Measurements from ENCODE around the gene TAS2R14. TPM values are rescaled to one million over a fixed set of nuclear protein-coding genes. Genes with fewer than 3 reads are reported as not detected.

Gene TAS2R14
- polyA plus RNA-seq, 2 of the 4 experiments (the other 2 are of a cell fraction): 0.80 to 4.1 TPM

DNA sequence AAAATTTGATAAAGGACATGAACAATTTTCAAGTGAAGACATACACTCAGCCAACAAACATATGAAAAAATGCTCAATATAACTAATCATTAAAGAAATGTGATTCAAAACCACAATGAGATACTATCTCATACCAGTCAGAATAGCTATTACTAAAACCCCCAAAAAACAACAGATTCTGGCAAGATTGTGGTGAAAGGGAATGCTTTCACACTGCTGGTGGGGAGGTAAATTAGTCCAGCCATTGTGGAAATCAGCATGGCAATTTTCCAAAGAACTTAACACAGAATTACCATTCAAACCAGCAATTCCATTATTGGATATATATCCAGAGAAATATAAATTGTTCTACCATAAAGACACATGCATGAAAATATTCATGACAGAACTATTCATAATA lies 18.7 kb upstream of the TAS2R14 start (continued):
- no peak for TF ChIP-seq REST (IDR thresholded peaks at IDR 0.05)
- TF ChIP-seq HES2 (IDR thresholded peaks at IDR 0.05): no peak
- no peak for TF ChIP-seq PHF8 (IDR thresholded peaks at IDR 0.05; ENCODE audit: borderline replicate concordance, low read depth)
- TF ChIP-seq CBX2 (IDR thresholded peaks at IDR 0.05; ENCODE audit: borderline replicate concordance, low read depth): no peak
- TF ChIP-seq JUN (IDR thresholded peaks at IDR 0.05): no peak
- TF ChIP-seq ELK1 (IDR thresholded peaks at IDR 0.05; ENCODE audit: low read depth, low read length): no peak
- TF ChIP-seq RFX5 (IDR thresholded peaks at IDR 0.05): no peak
- no peak for TF ChIP-seq TFCP2L1 (CRISPR knock-in tag; IDR thresholded peaks at IDR 0.05)
- no peak for TF ChIP-seq POLR2AphosphoS2 (conservative IDR thresholded peaks at IDR 0.05; ENCODE audit: low read length)

- TF ChIP-seq FOSL2 (IDR thresholded peaks at IDR 0.05) (no peak), FOSL2 (CRISPR knock-in tag; IDR thresholded peaks at IDR 0.05) (no peak), HES2 (IDR thresholded peaks at IDR 0.05) (no peak), NR3C1 (IDR thresholded peaks at IDR 0.05) (no peak), EHMT2 (IDR thresholded peaks at IDR 0.05; ENCODE audit: low read depth) (no peak), PHF8 (IDR thresholded peaks at IDR 0.05; ENCODE audit: borderline replicate concordance, low read depth) (no peak), NFE2L2 (conservative IDR thresholded peaks at IDR 0.05; ENCODE audit: low read length) (no peak), JUN (IDR thresholded peaks at IDR 0.05) (no peak), NPAS2 (CRISPR knock-in tag; IDR thresholded peaks at IDR 0.05; ENCODE audit: borderline replicate concordance) (no peak), RFX5 (IDR thresholded peaks at IDR 0.05) (no peak), HOXA7 (CRISPR knock-in tag; IDR thresholded peaks at IDR 0.05) (no peak), KDM5A (IDR thresholded peaks at IDR 0.05) (no peak), MAFK (IDR thresholded peaks at IDR 0.05; ENCODE audit: partially characterized antibody) (no peak), TFCP2L1 (CRISPR knock-in tag; IDR thresholded peaks at IDR 0.05) (no peak), ESRRA (IDR thresholded peaks at IDR 0.05; ENCODE audit: borderline replicate concordance, low read length) (no peak), POLR2A (IDR thresholded peaks at IDR 0.05; ENCODE audit: low read length) (no peak), HEYL (CRISPR knock-in tag; IDR thresholded peaks at IDR 0.05) (no peak)
- TF ChIP-seq, protein P1, sequence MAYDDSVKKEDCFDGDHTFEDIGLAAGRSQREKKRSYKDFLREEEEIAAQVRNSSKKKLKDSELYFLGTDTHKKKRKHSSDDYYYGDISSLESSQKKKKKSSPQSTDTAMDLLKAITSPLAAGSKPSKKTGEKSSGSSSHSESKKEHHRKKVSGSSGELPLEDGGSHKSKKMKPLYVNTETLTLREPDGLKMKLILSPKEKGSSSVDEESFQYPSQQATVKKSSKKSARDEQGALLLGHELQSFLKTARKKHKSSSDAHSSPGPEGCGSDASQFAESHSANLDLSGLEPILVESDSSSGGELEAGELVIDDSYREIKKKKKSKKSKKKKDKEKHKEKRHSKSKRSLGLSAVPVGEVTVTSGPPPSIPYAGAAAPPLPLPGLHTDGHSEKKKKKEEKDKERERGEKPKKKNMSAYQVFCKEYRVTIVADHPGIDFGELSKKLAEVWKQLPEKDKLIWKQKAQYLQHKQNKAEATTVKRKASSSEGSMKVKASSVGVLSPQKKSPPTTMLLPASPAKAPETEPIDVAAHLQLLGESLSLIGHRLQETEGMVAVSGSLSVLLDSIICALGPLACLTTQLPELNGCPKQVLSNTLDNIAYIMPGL (CRISPR knock-in tag; IDR thresholded peaks at IDR 0.05; ENCODE audit: borderline replicate concordance): no peak
- no peaks in the 10 kb centered on the region; the same call in 2 of the 3 replicates for H3K9me3 ChIP-seq
- CTCF ChIA-PET: no interaction called here
- no peaks in the 10 kb centered on the region for H3K4me1 ChIP-seq
- no peak for ATAC-seq
- no peak overlapping the region for H3K4me2 ChIP-seq
- DNase-seq (ENCODE audit: low read depth in 1 of 2, low spot score in 1 of 2): no peak
- FAIRE-seq: no peak
- no peak overlapping the region for H3K4me3 ChIP-seq
- POLR2A ChIA-PET: no interaction called here
- H3K27ac ChIP-seq: no peak overlapping the region
These were observed 17.0 kb upstream of the TAS2R14 start for GRCh38 chr12:10956085-10956484.

Data from A549 (cell line).